Neutrophil (primary cell): ENCODE measurements around the gene ADISSP.

Experiments used
- H3K27ac ChIP-seq: fragments of 200-600 bp; sonication (generic); 2 replicates; pipeline ENCODE4 v1.5.1; 2016; ENCODE audit warnings: mild to moderate bottlenecking, moderate library complexity
- H3K27me3 ChIP-seq: fragments of 200-600 bp; sonication (generic); 2 replicates; pipeline ENCODE4 v1.6.0; 2016; ENCODE audit warnings: mild to moderate bottlenecking
- H3K36me3 ChIP-seq: fragments of 200-600 bp; sonication (generic); 2 replicates; pipeline ENCODE4 v1.5.1; 2017
- H3K4me1 ChIP-seq, 2 experiments: fragments of 200-600 bp in 1 of 2; sonication (generic) in 1 of 2; 1 replicate in 1 of 2; 2 replicates in 1 of 2; pipeline versions ENCODE4 v1.5.1 to v1.6.1; 2013 to 2016; ENCODE audit warnings: low read depth in 1 of 2, low read length in 1 of 2, mild to moderate bottlenecking in 1 of 2, moderate library complexity in 1 of 2; ENCODE audit not compliant: control insufficient read depth in 1 of 2, insufficient read depth in 1 of 2
- H3K4me3 ChIP-seq, 2 experiments: fragments of 200-600 bp in 1 of 2; sonication (generic) in 1 of 2; 1 replicate in 1 of 2; 2 replicates in 1 of 2; pipeline ENCODE4 v1.5.1; 2013 to 2016; ENCODE audit warnings: low read depth in 1 of 2, low read length in 1 of 2, mild to moderate bottlenecking in 1 of 2, moderate library complexity in 1 of 2
- H3K9me3 ChIP-seq: fragments of 200-600 bp; sonication (generic); 2 replicates; pipeline ENCODE4 v1.5.1; 2016
- CTCF ChIP-seq: fragments of 200-600 bp; sonication (generic); IDR thresholded peaks from 2 replicates; pipeline ENCODE4 v1.5.1; 2016; ENCODE audit warnings: antibody characterized with exemption

ADISSP gene

GRCh38 chr20:3777381-3777715, 9.8 kb upstream of the ADISSP start:
- Histone ChIP-seq H3K9me3 (no peaks in the 10 kb centered on the region), H3K27ac (peak overlapping the region; percentile 20), H3K4me3 (peak overlapping the region; percentile 59 to 80), H3K27me3 (peaks cover 30% of the 10 kb centered on the region), H3K36me3 (no peaks in the 10 kb centered on the region), H3K4me1 (peaks cover 53 to 57% of the 10 kb centered on the region in 2 experiments)
- no peak for TF ChIP-seq CTCF

GRCh38 chr20:3775457-3776108, 8.0 kb upstream of the ADISSP start:
- Histone ChIP-seq H3K36me3 (no peaks in the 10 kb centered on the region), H3K27ac (peak overlapping the region; percentile 47), H3K9me3 (no peaks in the 10 kb centered on the region), H3K4me3 (no peak overlapping the region), H3K27me3 (peaks cover 29% of the 10 kb centered on the region), H3K4me1 (peaks cover 50 to 56% of the 10 kb centered on the region in 2 experiments)
- no peak for TF ChIP-seq CTCF

GRCh38 chr20:3771552-3772058, 4.1 kb upstream of the ADISSP start:
- Histone ChIP-seq H3K4me3 (no peak overlapping the region), H3K36me3 (no peaks in the 10 kb centered on the region), H3K4me1 (peaks cover 53 to 56% of the 10 kb centered on the region in 2 experiments), H3K27ac (peak overlapping the region; percentile 33), H3K27me3 (no peaks in the 10 kb centered on the region), H3K9me3 (no peaks in the 10 kb centered on the region)
- TF ChIP-seq CTCF, result no peak

DNA sequence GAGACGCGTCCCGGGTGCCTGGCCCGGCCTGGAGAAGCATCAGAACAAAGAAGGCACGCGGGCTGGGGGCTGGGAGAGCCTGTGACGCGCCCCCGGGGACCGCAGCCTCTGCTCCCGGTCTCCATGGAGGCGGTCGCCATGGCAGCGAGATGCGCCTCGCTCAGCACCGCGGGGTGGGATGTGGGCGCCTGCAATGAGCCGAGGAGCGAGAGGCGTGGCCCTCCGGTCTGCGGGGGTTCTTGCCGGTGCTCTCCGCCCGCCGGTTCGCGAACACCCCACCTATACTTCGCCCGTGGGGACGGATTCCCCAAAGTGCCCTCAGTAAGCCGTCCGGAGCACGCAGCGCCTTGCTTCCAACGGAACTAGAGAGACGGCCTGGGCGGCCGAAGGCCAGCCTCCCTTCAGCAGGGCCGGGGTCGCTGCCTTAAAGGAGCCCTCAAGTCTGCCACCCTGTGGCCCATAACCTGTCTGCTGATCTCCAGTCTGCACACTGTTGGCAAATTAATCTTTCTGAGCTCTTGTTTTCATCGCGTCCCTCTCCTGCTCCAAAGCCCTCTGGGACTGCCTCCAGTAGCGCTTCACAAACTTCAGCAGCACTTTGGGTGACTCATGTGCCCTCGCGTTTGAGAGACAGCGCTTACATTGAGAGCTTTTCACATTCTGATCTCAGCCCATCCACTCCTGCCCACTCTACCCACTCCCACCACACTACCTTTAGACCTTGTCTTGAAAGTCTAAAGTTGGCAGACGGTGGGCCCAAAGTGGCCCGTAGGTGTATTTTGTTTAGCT, 983 bp upstream of the ADISSP start:
- Histone ChIP-seq H3K27ac (peak overlapping the region; percentile 86), H3K27me3 (no peaks in the 10 kb centered on the region), H3K36me3 (no peaks in the 10 kb centered on the region), H3K4me3 (peak overlapping the region; percentile 86 to 92), H3K9me3 (no peaks in the 10 kb centered on the region), H3K4me1 (peaks cover 69% of the 10 kb centered on the region in 2 experiments)
- TF ChIP-seq CTCF, result no peak

- peaks cover 72 to 79% of the 10 kb centered on the region in 2 experiments for H3K4me1 ChIP-seq
- peak overlapping the region; percentile 86 for H3K27ac ChIP-seq
- no peak for TF ChIP-seq CTCF
- H3K27me3 ChIP-seq, result no peaks in the 10 kb centered on the region
- H3K9me3 ChIP-seq, result no peaks in the 10 kb centered on the region
- no peaks in the 10 kb centered on the region for H3K36me3 ChIP-seq
- peak overlapping the region; percentile 86 to 92 for H3K4me3 ChIP-seq
Measured at GRCh38 chr20:3767110-3767426, 485 bp downstream of the ADISSP start.
